B cell (primary cell): Measurements from ENCODE around the gene CLK1.

Experiments used
- CTCF ChIP-seq: fragments of 200-600 bp; IDR thresholded peaks from one replicate; pipeline ENCODE4 v1.8.0; 2022; ENCODE audit warnings: antibody characterized with exemption, mild to moderate bottlenecking
- EZH2 ChIP-seq: IDR thresholded peaks from 2 replicates; pipeline ENCODE4 v1.6.1; 2012; ENCODE audit warnings: borderline replicate concordance, low read depth, mild to moderate bottlenecking, moderate library complexity, low read length; ENCODE audit not compliant: insufficient read depth, poor library complexity, severe bottlenecking

- TF ChIP-seq CTCF (no peak), EZH2 (no peak)
Measured at GRCh38 chr2:200878289-200878880, 13.9 kb upstream of the CLK1 start.
